Activated CD8-positive, alpha-beta T cell treated with anti-CD3 and anti-CD28 coated beads for 36 hours (primary cell): ENCODE measurements around the gene EDARADD. TPM values are rescaled to one million over a fixed set of nuclear protein-coding genes. Genes with fewer than 3 reads are reported as not detected.

ENCODE experiments used
- ATAC-seq: fragments of 200-7000 bp; cut with Tn5 transposase; one replicate; pipeline ENCODE4 v1.10.0; 2021; ENCODE audit warnings: mild to moderate bottlenecking, moderate library complexity
- CTCF ChIA-PET: fragments of 350-600 bp; sonication (Branson Sonifier 250); formaldehyde crosslinking; loops from one replicate; lab custom pipeline; 2021; ENCODE audit warnings: antibody characterized with exemption; lab: Charles Lee
- POLR2A ChIA-PET: fragments of 350-600 bp; sonication (Branson Sonifier 250); formaldehyde crosslinking; loops from one replicate; lab custom pipeline; 2021; ENCODE audit warnings: antibody characterized with exemption; lab: Charles Lee
- DNase-seq: peaks from one replicate; pipeline ENCODE4 v3.0.0-alpha.2; 2020
- H3K27ac Mint-ChIP-seq: one replicate; pipeline ENCODE4 v1.8.0; 2021; ENCODE audit warnings: mild to moderate bottlenecking, mixed read lengths
- H3K27me3 Mint-ChIP-seq: one replicate; pipeline ENCODE4 v1.8.0; 2021; ENCODE audit warnings: mixed read lengths
- H3K36me3 Mint-ChIP-seq: one replicate; pipeline ENCODE4 v1.8.0; 2021; ENCODE audit warnings: low read depth, mixed read lengths
- H3K4me1 Mint-ChIP-seq: one replicate; pipeline ENCODE4 v1.8.0; 2021; ENCODE audit warnings: low read depth, mixed read lengths
- H3K4me3 Mint-ChIP-seq: one replicate; pipeline ENCODE4 v1.8.0; 2021; ENCODE audit warnings: mild to moderate bottlenecking, moderate library complexity, mixed read lengths
- H3K9me3 Mint-ChIP-seq: one replicate; pipeline ENCODE4 v1.8.0; 2021; ENCODE audit warnings: mixed read lengths
- intact Hi-C: fragments of 100-400 bp; cut with micrococcal nuclease; formaldehyde crosslinking; loops from one replicate; pipeline ENCODE4 v1.10.0; 2022
- total RNA-seq, 2 experiments: library from RNA; stranded (reverse); gene quantifications; one replicate each; pipeline ENCODE4 v1.2.3, GENCODE V29; 2021
- TF ChIP-seq, protein P1 (sequence below): fragments of 200-600 bp; IDR thresholded peaks from one replicate; pipeline ENCODE4 v1.8.0; 2022; ENCODE audit warnings: antibody characterized with exemption, mild to moderate bottlenecking

EDARADD gene
- total RNA-seq, 2 experiments from 2014 or later: 1.7 to 3.0 TPM

DNA sequence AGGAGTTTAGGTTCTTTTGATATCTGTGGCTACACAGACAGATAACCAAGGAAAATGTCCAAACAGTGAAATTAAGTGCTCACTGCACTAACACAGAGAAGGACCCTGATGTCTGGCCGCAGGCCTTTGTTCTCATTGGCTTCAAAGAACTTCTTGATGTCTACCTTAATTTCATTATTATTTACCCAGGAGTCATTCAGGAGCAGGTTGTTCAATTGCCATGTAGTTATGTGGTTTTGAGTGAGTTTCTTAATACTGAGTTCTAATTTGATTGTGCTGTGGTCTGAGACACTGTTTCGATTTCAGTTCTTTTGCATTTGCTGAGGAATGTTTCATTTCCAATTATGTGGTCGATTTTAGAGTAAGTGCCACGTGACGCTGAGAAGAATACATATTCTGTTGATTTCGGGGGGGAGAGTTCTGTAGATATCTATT, 114.5 kb downstream of the EDARADD start:
- POLR2A ChIA-PET: no interaction called here
- Mint-ChIP-seq H3K36me3 (no peaks in the 10 kb centered on the region), H3K9me3 (no peaks in the 10 kb centered on the region), H3K4me1 (peaks cover 6% of the 10 kb centered on the region), H3K27me3 (no peaks in the 10 kb centered on the region), H3K4me3 (no peak overlapping the region), H3K27ac (no peak overlapping the region)
- DNase-seq: no peak
- CTCF ChIA-PET: no interaction called here
- intact Hi-C loops: no loop called here
- ATAC-seq: peak; percentile 24
- TF ChIP-seq, protein P1, sequence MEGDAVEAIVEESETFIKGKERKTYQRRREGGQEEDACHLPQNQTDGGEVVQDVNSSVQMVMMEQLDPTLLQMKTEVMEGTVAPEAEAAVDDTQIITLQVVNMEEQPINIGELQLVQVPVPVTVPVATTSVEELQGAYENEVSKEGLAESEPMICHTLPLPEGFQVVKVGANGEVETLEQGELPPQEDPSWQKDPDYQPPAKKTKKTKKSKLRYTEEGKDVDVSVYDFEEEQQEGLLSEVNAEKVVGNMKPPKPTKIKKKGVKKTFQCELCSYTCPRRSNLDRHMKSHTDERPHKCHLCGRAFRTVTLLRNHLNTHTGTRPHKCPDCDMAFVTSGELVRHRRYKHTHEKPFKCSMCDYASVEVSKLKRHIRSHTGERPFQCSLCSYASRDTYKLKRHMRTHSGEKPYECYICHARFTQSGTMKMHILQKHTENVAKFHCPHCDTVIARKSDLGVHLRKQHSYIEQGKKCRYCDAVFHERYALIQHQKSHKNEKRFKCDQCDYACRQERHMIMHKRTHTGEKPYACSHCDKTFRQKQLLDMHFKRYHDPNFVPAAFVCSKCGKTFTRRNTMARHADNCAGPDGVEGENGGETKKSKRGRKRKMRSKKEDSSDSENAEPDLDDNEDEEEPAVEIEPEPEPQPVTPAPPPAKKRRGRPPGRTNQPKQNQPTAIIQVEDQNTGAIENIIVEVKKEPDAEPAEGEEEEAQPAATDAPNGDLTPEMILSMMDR: no peak

DNA sequence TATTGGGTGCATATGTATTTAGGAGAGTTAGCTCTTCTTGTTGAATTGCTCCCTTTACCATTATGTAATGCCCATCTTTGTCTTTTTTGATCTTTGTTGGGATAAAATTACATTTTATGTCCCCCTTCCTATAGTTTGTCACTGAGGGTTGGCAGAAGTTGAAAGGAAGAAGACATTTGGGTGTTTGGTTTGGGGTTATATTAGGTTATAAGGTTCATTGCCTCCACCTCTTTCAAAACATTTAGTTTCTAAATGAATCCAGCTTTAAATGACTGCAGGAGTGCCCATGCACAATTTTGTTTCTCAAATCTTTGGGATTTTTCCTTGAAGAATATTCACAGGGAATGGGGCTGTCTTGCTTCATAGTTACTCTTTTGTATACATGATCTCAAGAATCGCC, 115.1 kb downstream of the EDARADD start:
- ChIA-PET CTCF (no interaction called here), POLR2A (no interaction called here)
- DNase-seq (no peak), ATAC-seq (no peak)
- Mint-ChIP-seq H3K27ac (no peak overlapping the region), H3K27me3 (no peaks in the 10 kb centered on the region), H3K36me3 (no peaks in the 10 kb centered on the region), H3K4me1 (peaks cover 6% of the 10 kb centered on the region), H3K4me3 (no peak overlapping the region), H3K9me3 (no peaks in the 10 kb centered on the region)
- TF ChIP-seq, protein P1: no peak
- intact Hi-C loops: no loop called here

DNA sequence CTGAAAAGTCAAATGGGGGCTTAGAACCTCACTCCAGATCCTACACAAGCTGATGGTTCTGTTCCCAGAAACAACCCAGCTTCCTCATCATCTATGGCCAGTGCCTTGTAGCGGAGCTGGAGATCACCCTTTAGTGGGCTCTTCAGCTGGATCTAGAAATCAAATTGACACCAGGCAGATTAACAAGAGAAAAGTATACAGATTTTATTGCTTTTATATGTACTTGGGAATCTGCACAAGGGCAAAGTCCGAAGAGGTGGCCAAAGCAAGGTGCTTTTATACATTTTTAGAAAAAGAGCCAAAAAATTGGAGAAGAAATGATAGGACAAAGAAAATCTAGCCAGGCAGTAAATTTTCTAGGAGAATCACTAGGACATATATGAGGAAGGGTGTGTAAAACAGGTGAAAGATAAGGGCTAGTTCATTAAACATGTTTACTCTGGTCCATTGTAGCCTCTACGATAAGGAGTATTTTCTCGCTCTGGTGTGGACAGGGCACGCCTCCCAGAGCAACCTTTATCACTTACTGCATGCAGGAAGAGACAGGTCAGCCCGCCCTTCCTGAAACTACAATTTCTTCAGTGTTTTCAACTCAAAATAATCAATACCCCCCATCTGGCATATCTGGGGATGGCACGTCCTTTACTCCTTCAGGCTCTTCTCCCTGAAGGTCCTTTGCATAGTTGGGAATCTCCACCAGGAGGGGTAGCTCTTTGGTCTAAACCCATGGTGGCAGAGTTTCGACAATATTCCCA, 115.7 kb downstream of the EDARADD start:
- DNase-seq (no peak), ATAC-seq (no peak)
- ChIA-PET POLR2A (no interaction called here), CTCF (no interaction called here)
- intact Hi-C loops: no loop called here
- no peaks in the 10 kb centered on the region for H3K36me3 Mint-ChIP-seq
- no peaks in the 10 kb centered on the region for H3K9me3 Mint-ChIP-seq
- H3K27ac Mint-ChIP-seq: no peak overlapping the region
- TF ChIP-seq, protein P1: no peak
- H3K4me3 Mint-ChIP-seq: no peak overlapping the region
- peaks cover 6% of the 10 kb centered on the region for H3K4me1 Mint-ChIP-seq
- no peaks in the 10 kb centered on the region for H3K27me3 Mint-ChIP-seq

DNA sequence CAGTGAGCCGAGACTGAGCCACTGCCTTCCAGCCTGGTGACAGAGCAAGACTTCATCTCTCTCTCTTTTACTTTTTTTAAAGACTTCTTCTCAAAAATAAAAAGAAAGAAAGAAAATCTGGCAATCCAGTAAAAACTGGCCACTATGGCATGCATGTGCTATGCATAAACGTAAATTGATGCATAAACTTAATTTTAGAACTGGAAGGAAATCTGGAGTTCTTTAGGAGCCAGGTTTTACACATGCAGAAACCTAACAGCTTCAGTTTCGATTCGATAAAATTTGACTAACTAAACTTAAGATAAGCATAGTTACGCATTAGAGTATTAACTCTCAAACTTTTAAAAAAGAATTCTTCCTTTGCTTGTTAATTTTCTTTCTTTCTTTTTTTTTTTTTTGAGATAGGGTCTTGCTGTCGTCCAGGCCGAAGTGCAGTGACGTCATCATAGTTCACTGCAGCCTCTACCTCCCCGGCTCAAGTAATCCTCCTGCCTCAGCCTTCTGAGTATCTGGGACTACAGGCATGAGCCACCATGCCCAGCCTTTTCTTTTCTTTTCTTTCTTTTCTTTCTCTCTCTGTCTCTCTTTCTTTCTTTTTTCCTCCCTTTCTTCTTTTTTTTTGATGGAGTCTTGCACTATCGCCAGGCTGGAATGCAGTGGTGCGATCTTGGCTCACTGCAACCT, 117.8 kb downstream of the EDARADD start:
- POLR2A ChIA-PET: no interaction called here
- Mint-ChIP-seq H3K4me3 (no peak overlapping the region), H3K27ac (no peak overlapping the region), H3K9me3 (no peaks in the 10 kb centered on the region), H3K27me3 (no peaks in the 10 kb centered on the region), H3K36me3 (no peaks in the 10 kb centered on the region), H3K4me1 (peaks cover 13% of the 10 kb centered on the region)
- ATAC-seq (no peak), DNase-seq (no peak)
- CTCF ChIA-PET: no interaction called here
- intact Hi-C loops: no loop called here
- TF ChIP-seq, protein P1: no peak
